ENCODE data around the gene PHPT1.

- no peak for TF ChIP-seq EP300 (IDR thresholded peaks at IDR 0.05; ENCODE audit: borderline replicate concordance)
- TF ChIP-seq TAF1 (IDR thresholded peaks at IDR 0.05; ENCODE audit: low read depth), result no peak
- TF ChIP-seq MAX (IDR thresholded peaks at IDR 0.05), result no peak
- no peak for TF ChIP-seq RAD21 (IDR thresholded peaks at IDR 0.05; ENCODE audit: low read depth)
- no peak for TF ChIP-seq USF1 (IDR thresholded peaks at IDR 0.05)
- TF ChIP-seq TEAD4 (IDR thresholded peaks at IDR 0.05), result no peak
- no peak for TF ChIP-seq FOXM1 (IDR thresholded peaks at IDR 0.05; ENCODE audit: borderline replicate concordance, low read depth)
- TF ChIP-seq CEBPB (IDR thresholded peaks at IDR 0.05), result no peak
- TF ChIP-seq NFIC (IDR thresholded peaks at IDR 0.05), result no peak
- no peak for TF ChIP-seq TCF12 (IDR thresholded peaks at IDR 0.05; ENCODE audit: low read depth)
- no peak for TF ChIP-seq CREB1 (IDR thresholded peaks at IDR 0.05; ENCODE audit: low read depth)
Observed at GRCh38 chr9:136862849-136863622, 13.8 kb downstream of the PHPT1 start.

Measured in Ishikawa (cell line).